ENCODE measurements around the gene PDE9A.

DNA sequence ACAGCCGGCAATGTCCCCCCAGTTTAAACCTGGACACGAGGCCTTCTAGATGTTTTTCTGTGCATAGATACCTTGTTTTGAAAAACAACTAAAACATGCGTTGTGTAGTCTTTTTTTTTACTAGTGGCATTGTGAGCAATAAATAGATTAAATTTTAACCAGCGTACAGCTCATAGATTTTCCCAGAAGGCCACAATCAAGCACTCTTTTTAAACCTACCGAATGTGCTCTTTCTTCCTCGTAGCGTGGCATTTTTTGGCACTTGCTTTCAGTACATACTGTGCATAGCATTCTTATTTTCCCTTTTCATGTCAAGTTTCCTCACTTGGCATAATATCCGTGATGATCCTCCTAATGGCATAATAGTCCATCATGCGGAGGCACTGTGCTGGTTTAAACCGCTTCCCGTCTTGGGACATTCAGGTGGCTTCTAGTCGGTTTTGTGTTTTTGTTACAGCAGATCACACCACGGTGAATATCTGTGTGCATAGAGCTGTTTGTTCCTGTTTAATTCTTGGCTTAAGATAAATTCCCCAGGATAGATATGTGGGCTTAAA is 95.3 kb downstream of the PDE9A start:
- TF ChIP-seq ZBTB7A (IDR thresholded peaks at IDR 0.05; ENCODE audit: low read depth) = no peak
- TF ChIP-seq, protein P1, sequence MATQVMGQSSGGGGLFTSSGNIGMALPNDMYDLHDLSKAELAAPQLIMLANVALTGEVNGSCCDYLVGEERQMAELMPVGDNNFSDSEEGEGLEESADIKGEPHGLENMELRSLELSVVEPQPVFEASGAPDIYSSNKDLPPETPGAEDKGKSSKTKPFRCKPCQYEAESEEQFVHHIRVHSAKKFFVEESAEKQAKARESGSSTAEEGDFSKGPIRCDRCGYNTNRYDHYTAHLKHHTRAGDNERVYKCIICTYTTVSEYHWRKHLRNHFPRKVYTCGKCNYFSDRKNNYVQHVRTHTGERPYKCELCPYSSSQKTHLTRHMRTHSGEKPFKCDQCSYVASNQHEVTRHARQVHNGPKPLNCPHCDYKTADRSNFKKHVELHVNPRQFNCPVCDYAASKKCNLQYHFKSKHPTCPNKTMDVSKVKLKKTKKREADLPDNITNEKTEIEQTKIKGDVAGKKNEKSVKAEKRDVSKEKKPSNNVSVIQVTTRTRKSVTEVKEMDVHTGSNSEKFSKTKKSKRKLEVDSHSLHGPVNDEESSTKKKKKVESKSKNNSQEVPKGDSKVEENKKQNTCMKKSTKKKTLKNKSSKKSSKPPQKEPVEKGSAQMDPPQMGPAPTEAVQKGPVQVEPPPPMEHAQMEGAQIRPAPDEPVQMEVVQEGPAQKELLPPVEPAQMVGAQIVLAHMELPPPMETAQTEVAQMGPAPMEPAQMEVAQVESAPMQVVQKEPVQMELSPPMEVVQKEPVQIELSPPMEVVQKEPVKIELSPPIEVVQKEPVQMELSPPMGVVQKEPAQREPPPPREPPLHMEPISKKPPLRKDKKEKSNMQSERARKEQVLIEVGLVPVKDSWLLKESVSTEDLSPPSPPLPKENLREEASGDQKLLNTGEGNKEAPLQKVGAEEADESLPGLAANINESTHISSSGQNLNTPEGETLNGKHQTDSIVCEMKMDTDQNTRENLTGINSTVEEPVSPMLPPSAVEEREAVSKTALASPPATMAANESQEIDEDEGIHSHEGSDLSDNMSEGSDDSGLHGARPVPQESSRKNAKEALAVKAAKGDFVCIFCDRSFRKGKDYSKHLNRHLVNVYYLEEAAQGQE (IDR thresholded peaks at IDR 0.05; ENCODE audit: low read depth) = no peak

Measured in Ishikawa (cell line).